SK-N-MC (cell line): Measurements from ENCODE around the gene HIKESHI.

Source experiments
- EZH2 ChIP-seq: fragments of 200-600 bp; sonication (generic); IDR thresholded peaks from one replicate; pipeline ENCODE4 v1.6.1; 2017; ENCODE audit warnings: antibody characterized with exemption
- FOXP2 ChIP-seq: optimal IDR thresholded peaks from 2 replicates; pipeline ENCODE3; 2011; ENCODE audit warnings: mild to moderate bottlenecking, moderate library complexity; ENCODE audit not compliant: insufficient read depth; ENCODE audit errors: extremely low read length, control extremely low read depth
- POLR2AphosphoS5 ChIP-seq: IDR thresholded peaks from 2 replicates; pipeline ENCODE4 v1.6.1; 2012; ENCODE audit warnings: mild to moderate bottlenecking, low read depth, low read length, borderline replicate concordance

- no peak for TF ChIP-seq EZH2
- no peak for TF ChIP-seq POLR2AphosphoS5
- no peak for TF ChIP-seq FOXP2
These were observed 93.1 kb downstream of the HIKESHI start for GRCh38 chr11:86395061-86395551.
